ENCODE data around the gene NUDT6. TPM values are rescaled to one million over a fixed set of nuclear protein-coding genes. Genes with fewer than 3 reads are reported as not detected.
"Not testable (repeated sequence)": the region's sequence is repeated elsewhere in the genome, so short reads cannot be mapped to it uniquely, and the experiment has no call there.

Gene NUDT6
- total RNA-seq, 1 donor from 2014 or later: 9.3 TPM

DNA sequence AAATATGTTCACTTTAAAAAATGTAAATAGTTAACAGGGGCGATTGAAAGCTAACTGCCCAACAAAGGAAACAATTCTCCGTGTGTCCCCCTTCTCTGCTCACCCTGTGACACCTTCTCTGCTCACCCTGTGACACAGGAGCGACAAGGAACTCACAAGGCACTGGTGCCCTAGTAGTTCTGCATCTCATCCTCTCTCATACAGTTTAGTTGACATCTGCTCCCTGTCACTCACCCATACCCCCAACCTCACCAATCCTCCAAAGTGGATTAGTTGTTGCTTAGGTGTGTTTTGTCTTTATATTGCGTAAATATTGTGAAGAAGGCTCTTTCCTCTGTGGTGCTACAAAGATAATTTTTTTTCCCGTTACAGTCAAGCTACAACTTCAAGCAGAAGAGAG lies 46.4 kb downstream of the NUDT6 start:
- H3K27ac Mint-ChIP-seq: no peak overlapping the region
- no peaks in the 10 kb centered on the region for H3K27me3 Mint-ChIP-seq (ENCODE audit: low read depth)
- H3K4me1 Mint-ChIP-seq: no peaks in the 10 kb centered on the region
- DNase-seq (ENCODE audit: low spot score in 2 of 2, unreplicated experiment in 2 of 2): no peak
- H3K9me3 Mint-ChIP-seq: peaks cover 34% of the 10 kb centered on the region
- H3K4me3 Mint-ChIP-seq: no peak overlapping the region
- peaks cover 37% of the 10 kb centered on the region for H3K36me3 Mint-ChIP-seq
- TF ChIP-seq, protein P1, sequence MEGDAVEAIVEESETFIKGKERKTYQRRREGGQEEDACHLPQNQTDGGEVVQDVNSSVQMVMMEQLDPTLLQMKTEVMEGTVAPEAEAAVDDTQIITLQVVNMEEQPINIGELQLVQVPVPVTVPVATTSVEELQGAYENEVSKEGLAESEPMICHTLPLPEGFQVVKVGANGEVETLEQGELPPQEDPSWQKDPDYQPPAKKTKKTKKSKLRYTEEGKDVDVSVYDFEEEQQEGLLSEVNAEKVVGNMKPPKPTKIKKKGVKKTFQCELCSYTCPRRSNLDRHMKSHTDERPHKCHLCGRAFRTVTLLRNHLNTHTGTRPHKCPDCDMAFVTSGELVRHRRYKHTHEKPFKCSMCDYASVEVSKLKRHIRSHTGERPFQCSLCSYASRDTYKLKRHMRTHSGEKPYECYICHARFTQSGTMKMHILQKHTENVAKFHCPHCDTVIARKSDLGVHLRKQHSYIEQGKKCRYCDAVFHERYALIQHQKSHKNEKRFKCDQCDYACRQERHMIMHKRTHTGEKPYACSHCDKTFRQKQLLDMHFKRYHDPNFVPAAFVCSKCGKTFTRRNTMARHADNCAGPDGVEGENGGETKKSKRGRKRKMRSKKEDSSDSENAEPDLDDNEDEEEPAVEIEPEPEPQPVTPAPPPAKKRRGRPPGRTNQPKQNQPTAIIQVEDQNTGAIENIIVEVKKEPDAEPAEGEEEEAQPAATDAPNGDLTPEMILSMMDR (IDR thresholded peaks at IDR 0.05; ENCODE audit: unreplicated experiment): no peak

DNA sequence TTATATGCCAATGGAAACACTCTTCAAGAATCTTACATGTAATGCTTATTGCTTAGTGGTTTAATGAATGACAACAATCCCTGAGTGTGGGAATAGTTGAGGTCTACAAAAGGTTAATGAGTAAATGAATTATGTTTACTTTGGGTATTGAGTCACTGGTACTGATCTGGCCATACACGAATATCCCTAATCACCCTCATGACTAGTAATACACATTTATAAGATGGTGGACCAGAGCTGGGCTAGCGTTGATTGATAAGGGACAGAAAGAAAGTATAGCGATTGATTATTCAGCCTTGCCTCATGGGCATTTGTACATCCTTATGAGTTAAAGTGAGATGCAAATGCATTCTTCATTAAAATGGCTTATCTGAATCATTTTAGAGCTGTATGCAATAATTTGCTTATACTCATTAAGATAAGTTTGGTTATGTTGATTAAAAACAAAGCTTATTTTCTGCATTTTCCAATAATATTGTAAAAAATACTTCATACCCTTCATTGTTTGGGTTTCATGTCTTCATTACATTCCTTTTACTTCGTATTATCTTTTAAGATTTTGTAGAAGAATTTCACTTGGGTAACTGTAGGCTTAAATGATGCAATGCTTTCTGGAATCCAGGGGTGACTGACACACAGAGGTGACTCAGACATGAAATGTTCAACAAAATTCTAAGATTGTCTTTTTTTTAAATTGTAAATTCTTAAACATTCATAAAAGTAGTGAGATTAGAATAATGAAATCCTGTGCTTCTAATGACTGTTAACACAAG lies 48.4 kb downstream of the NUDT6 start:
- TF ChIP-seq, protein P1 (IDR thresholded peaks at IDR 0.05; ENCODE audit: unreplicated experiment): no peak
- peaks cover 42% of the 10 kb centered on the region for H3K9me3 Mint-ChIP-seq
- DNase-seq (ENCODE audit: low spot score in 2 of 2, unreplicated experiment in 2 of 2): no peak

DNA sequence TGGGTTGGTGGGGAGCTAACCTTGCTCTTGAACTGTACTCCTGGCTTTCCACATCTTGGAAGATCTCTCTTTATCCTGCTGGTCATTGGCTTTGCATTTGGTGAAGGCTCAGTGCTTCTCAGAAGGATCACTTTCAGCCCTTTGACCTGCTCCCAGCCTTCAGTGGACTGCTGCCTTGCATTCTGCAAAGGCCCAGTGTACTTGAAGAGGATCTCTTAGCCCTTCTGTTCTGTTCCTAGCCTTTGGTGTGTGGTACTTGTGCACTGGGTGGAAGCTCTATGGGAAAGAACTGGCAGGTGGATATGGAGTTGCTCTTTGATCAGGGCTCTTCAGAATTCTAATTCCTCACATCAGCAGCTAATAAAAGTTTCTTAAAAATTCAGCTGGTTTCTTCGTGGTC lies 49.3 kb downstream of the NUDT6 start:
- no peaks in the 10 kb centered on the region for H3K27me3 Mint-ChIP-seq (ENCODE audit: low read depth)
- peaks cover 44% of the 10 kb centered on the region for H3K9me3 Mint-ChIP-seq
- H3K27ac Mint-ChIP-seq: no peak overlapping the region
- TF ChIP-seq, protein P1 (IDR thresholded peaks at IDR 0.05; ENCODE audit: unreplicated experiment): no peak
- peaks cover 25% of the 10 kb centered on the region for H3K36me3 Mint-ChIP-seq
- H3K4me3 Mint-ChIP-seq: no peak overlapping the region
- no peak for DNase-seq (ENCODE audit: low spot score in 2 of 2, unreplicated experiment in 2 of 2)
- no peaks in the 10 kb centered on the region for H3K4me1 Mint-ChIP-seq

More for the DNA sequence above, 48.4 kb downstream of the NUDT6 start:
- Mint-ChIP-seq H3K36me3 (peaks cover 28% of the 10 kb centered on the region), H3K4me3 (no peak overlapping the region), H3K27me3 (ENCODE audit: low read depth) (no peaks in the 10 kb centered on the region), H3K4me1 (no peaks in the 10 kb centered on the region), H3K27ac (no peak overlapping the region)

DNA sequence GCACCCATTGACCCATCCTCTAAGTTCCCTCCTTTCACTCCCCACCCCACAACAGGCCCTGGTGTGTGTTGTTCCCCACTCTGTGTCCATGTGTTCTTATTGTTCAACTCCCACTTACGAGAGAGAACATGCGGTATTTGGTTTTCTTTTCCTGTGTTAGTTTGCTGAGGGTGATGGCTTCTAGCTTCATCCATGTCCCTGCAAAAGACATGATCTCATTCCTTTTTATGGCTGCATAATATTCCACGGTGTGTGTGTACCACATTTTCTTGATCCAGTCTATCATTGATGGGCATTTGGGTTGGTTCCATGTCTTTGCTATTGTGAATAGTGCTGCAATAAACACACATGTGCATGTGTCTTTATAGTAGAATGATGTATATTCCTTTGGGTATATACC lies 54.2 kb downstream of the NUDT6 start:
- not testable (repeated sequence) for H3K4me1 Mint-ChIP-seq; DNase-seq (ENCODE audit: low spot score in 2 of 2, unreplicated experiment in 2 of 2); H3K27me3 Mint-ChIP-seq (ENCODE audit: low read depth); H3K27ac Mint-ChIP-seq; H3K4me3 Mint-ChIP-seq
- Mint-ChIP-seq H3K9me3 (peaks cover 44% of the 10 kb centered on the region), H3K36me3 (peaks cover 25% of the 10 kb centered on the region)

DNA sequence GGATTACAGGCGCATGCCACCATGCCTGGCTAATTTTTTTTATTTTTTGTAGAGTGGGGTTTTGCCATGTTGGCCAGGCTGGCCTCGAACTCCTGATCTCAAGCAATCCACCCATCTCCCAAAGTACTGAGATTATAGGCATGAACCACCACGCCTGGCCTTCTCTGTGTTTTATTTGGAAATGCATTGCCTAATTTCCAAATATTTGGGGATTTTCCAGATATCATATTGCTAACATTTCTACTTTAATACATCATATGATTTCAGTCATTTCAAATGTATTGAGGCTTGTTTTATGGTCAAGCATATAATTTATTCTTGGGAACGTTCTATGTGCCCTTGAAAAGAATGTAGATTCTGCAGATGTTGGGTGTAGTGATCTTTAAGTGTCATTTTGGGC lies 57.0 kb downstream of the NUDT6 start:
- H3K4me1 Mint-ChIP-seq: no peaks in the 10 kb centered on the region
- H3K27me3 Mint-ChIP-seq (ENCODE audit: low read depth): no peaks in the 10 kb centered on the region
- no peak overlapping the region for H3K4me3 Mint-ChIP-seq
- no peak for DNase-seq (ENCODE audit: low spot score in 2 of 2, unreplicated experiment in 2 of 2)
- TF ChIP-seq, protein P1 (IDR thresholded peaks at IDR 0.05; ENCODE audit: unreplicated experiment): no peak
- no peak overlapping the region for H3K27ac Mint-ChIP-seq
- H3K36me3 Mint-ChIP-seq: peaks cover 9% of the 10 kb centered on the region
- H3K9me3 Mint-ChIP-seq: peaks cover 24% of the 10 kb centered on the region

DNA sequence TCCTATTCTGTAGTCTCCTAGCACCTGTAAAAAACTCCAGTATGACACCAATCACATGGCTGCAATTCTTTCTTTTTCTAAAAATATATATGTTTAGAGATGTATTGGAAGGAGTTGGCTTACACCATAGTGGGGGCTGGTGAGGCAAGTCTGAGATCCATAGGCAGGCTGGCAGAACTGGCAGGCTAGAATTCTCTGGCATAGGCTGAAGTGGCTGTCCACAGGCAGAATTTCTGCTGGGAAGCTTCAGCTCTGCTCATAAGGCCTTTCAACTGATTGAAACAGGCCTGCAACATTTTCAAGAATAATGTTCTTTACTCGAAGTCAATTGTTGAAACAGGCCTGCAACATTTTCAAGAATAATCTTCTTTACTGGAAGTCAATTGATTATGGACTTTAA lies 58.8 kb downstream of the NUDT6 start:
- Mint-ChIP-seq H3K4me3 (no peak overlapping the region), H3K27ac (no peak overlapping the region), H3K27me3 (ENCODE audit: low read depth) (no peaks in the 10 kb centered on the region), H3K36me3 (peaks cover 3% of the 10 kb centered on the region), H3K4me1 (no peaks in the 10 kb centered on the region), H3K9me3 (peaks cover 6% of the 10 kb centered on the region)
- TF ChIP-seq, protein P1 (IDR thresholded peaks at IDR 0.05; ENCODE audit: unreplicated experiment): no peak
- DNase-seq (ENCODE audit: low spot score in 2 of 2, unreplicated experiment in 2 of 2): no peak

Data from mesothelial cell of epicardium (in vitro differentiated cells).